HG02588 (cell line): ENCODE measurements around the gene GFPT1.

ENCODE experiments used
- ATAC-seq: cut with Tn5 transposase; IDR thresholded peaks from one replicate; pipeline ENCODE4 v1.9.1; 2021; ENCODE audit warnings: mild to moderate bottlenecking, moderate library complexity; ENCODE audit not compliant: unreplicated experiment

The GFPT1 gene

GRCh38 chr2:69296421-69296820, 90.6 kb downstream of the GFPT1 start:
- no peak for ATAC-seq

GRCh38 chr2:69292256-69292655, 94.8 kb downstream of the GFPT1 start:
- no peak for ATAC-seq

- ATAC-seq, result no peak
Measured at GRCh38 chr2:69291721-69292120, 95.3 kb downstream of the GFPT1 start.

GRCh38 chr2:69291004-69291650, 95.9 kb downstream of the GFPT1 start:
- ATAC-seq, result no peak

GRCh38 chr2:69288429-69288828, 98.6 kb downstream of the GFPT1 start:
- no peak for ATAC-seq

GRCh38 chr2:69287544-69287943, 99.5 kb downstream of the GFPT1 start:
- ATAC-seq, result no peak

- no peak for ATAC-seq
Measured at GRCh38 chr2:69285379-69285894, 101.6 kb downstream of the GFPT1 start.

GRCh38 chr2:69280796-69281412, 106.1 kb downstream of the GFPT1 start:
- ATAC-seq, result no peak

- ATAC-seq, result no peak
Measured at GRCh38 chr2:69279931-69280681, 106.9 kb downstream of the GFPT1 start.

GRCh38 chr2:69279211-69279610, 107.8 kb downstream of the GFPT1 start:
- ATAC-seq, result no peak

GRCh38 chr2:69278366-69278765, 108.7 kb downstream of the GFPT1 start:
- ATAC-seq, result no peak

- no peak for ATAC-seq
Measured at GRCh38 chr2:69275490-69275889, 111.5 kb downstream of the GFPT1 start.

- no peak for ATAC-seq
Measured at GRCh38 chr2:69272803-69273471, 114.1 kb downstream of the GFPT1 start.

GRCh38 chr2:69271831-69272257, 115.2 kb downstream of the GFPT1 start:
- no peak for ATAC-seq
